ENCODE measurements around the gene TSHZ3.

Gene TSHZ3

DNA sequence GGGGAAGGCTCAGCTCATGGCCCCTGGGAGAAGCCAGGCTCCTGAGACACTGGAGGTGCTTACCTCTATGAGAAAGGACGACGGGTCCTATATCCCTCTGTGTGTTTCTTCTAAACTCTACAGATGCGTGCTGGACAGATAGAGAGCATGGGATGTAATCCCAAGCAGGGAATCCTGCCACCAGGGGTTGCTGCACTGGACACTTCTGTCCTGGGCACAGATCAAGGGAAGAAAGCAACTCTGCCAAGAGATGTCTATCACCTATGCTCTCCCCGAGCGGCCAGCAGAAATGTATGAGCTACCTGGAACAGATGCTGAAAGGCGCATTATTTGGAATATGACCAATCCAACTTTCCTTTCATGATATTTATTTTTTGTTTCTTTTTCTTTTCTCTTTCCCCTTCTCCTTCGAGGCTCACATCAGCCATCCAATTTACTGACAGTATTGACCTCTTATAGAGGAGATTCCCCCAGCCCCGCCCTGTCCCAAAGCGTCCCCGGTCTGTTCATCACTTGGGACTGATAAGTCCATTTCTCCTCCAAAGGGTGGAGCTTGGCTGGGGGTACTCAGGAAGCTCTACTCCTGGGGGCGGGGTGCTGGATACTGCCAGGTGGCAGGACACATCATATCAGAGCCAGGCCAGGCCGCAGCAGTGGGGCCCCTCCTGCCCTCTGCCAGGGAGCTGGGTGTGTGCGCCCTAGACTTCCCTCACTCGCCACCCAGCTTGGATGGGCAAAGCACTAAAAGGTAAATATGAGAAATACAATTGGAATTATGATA is 34.2 kb downstream of the TSHZ3 start:
- in situ Hi-C loops (cut with HindIII; ENCODE audit: low sequenced_read_pairs), result no loop called here

DNA sequence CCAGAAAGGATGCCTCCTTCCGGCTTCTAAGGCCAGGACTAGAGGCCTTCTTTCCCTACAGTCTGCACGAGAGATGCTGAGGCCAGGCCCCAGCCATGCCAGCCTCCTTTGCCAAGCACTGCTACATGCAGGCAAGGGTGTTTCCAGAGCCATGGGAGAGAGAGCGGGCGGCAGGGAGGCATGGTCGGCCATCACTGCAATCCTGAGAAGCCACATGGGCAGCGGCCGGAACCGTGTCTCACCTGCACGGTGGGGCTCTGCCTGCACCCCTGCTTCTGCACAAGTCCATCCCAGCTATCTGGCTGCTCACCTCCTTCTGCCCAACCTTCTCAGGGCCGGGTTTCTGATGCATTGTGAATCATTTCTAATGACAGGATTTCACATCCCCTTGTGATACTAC is 35.1 kb downstream of the TSHZ3 start:
- in situ Hi-C loops (cut with HindIII; ENCODE audit: low sequenced_read_pairs), result no loop called here

DNA sequence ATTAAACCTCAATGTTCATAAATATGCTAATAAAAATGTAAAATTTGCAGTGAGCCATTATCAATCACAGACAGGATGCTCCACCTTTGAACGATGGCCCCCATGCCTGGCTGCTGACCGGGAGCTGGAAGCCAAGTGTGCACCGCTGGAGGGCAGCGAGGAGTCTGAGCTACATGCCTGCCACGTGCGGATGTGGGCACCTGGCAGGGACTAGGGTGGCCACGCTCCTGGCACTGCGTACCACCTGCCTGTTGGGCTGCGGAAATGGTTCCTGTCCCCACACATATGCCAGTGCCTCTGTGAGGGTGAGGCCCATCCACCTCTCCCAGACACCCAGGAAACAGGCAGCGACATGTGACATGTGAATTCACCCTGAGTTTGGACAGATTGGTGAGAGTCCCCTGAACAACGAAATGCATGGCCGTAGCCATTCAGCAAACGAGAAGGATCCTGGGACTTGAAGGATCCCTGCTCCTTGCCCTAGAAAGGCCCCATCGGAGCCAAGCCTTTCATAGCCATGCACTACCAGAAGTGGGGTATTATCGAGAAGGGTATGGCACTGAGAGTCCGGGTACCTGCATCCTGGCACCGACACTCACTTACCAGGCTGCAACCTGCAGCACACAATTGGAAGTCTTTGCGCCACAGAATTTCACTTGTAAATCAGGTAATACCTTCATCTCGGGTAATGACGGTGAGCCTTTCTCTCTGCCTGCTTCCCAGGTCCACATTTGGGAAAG is 35.8 kb downstream of the TSHZ3 start:
- in situ Hi-C loops (cut with HindIII; ENCODE audit: low sequenced_read_pairs), result no loop called here

DNA sequence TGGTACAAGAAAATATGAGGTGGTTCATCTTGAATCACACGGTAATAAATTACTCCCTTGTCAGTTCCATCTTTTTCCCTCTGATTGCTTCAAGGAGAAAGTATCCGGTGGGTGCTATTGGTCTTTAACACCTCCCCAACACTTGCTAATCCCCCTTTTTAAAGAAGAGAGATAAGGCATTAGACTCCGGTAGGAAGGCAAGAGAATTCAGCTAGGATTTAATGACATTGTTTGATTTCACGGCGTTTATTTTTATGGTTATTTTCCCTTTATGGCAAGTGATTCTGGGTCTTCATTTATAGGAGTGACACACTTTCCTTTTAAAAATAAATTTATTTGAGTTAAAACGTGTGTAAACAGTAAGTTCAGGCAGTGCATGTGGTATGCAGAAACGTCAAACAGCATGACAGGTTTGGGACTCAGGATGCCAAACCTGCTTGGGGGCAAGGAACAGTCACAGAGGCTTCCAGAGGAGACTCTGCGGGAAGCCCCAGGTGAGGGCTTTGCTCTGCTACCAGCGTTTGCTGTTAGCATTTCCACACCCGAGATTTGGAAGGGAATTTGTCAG is 36.5 kb downstream of the TSHZ3 start:
- in situ Hi-C loops (cut with HindIII; ENCODE audit: low sequenced_read_pairs), result no loop called here

DNA sequence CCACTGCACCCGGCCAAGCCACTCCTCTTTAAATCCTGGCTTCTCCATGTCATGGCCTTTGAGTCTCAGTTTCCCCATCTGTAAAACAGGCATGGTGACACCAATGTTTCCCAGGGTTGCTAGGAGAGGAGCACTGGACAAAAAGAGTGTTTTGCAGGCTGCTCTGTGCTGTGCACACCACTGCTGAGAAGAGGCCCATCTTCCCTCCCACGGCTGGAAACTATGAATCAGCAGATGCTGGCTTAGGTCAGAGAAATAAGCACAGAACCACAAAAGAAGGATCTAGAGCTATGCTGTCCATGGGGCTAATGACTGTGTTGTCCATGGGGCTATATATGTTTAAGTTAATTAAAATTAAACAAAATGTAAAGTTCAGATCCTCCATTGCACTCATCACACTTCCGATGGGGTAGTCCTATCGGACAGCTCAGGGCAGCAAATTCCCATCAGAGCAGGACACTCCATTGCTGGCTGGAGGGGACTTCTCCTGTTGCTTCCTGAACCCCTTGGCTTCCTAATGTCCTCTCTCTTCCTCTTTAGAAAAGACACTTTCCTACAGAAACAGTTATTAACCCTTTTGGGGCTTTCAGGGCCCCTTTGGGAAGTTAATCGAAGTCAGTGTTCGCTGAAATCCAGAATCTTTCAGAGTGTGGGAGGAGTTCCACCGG is 37.1 kb downstream of the TSHZ3 start:
- in situ Hi-C loops (cut with HindIII; ENCODE audit: low sequenced_read_pairs), result no loop called here

DNA sequence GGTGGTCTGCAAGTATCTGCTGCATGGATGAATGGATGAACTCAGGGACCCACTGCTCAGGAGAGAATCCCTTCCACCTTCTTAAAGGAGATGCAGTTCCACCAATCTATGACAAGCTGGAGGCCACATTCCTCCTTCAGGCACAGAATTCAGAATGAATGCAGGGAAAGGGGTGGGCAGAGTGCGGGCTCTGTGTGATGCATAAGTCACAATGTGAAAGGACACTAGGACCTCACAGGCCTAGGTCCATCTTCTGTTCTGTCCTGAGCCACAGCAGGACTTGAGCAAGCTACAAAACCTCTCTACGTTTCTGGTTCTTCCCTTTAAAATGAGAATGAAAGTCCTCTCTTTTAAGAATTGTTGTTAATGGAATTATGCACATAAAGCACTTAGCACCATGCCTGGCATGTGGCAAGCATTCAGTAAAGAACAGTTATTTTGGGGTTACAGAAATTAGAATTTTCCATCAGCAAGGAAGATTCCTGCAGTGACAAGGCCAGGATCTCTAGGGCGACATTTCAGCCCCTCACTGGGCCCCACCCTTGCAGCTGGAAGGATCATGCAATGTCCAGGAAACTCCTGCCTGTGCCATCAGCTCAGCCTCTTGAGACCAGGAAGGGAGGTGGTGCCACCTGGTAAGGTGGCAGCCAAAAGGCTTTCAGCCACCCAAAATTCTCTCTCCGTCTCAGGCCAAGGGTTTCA is 38.7 kb downstream of the TSHZ3 start:
- in situ Hi-C loops (cut with HindIII; ENCODE audit: low sequenced_read_pairs), result no loop called here

DNA sequence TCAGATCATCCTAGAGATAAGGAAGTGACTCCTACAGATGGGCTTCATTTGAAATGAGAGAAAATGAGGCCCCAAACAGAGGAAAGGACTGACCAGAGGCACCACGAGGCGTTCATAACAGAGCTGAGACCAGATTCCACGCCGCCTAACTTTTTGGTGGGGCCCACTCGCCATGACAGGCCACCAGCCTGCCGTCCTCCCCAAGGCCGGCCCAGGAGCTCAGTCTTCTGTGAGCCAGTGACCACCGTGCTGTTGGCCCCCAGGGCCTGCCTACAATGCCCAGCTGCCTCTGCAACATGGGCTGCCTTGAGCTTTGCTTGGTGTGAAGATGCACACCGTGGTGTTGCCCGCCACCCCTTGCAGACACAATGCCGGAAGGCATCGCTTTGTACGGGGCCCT is 40.5 kb downstream of the TSHZ3 start:
- in situ Hi-C loops (cut with HindIII; ENCODE audit: low sequenced_read_pairs), result no loop called here

DNA sequence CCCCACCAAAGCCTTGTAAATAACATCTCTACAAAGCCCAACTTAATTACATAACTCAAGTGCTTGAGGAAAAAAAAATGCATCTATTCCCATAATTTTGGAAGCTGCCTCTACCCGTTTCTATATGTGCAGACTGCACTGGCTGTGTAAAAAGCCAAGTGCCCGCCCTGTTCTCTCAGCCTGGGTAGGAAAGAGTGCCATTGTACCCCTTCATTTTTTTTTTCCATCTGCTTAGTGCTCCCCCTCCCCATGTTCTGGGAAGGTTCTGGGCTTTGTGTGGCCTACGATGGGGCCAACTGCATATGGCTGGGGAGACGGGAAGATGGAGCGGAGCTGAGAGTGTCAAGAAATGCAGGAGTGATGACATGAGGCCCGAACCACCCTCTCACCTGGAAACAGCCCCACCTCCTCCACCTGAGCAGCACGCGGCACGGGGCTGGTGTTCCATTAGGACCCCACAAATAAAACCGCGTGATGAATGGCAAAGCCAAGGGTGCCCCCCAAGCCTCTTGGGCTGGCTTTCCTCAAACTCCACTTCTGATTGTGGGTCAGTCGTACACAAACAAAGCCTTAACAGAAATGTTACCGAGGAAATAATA is 42.1 kb downstream of the TSHZ3 start:
- in situ Hi-C loops (cut with HindIII; ENCODE audit: low sequenced_read_pairs), result no loop called here

DNA sequence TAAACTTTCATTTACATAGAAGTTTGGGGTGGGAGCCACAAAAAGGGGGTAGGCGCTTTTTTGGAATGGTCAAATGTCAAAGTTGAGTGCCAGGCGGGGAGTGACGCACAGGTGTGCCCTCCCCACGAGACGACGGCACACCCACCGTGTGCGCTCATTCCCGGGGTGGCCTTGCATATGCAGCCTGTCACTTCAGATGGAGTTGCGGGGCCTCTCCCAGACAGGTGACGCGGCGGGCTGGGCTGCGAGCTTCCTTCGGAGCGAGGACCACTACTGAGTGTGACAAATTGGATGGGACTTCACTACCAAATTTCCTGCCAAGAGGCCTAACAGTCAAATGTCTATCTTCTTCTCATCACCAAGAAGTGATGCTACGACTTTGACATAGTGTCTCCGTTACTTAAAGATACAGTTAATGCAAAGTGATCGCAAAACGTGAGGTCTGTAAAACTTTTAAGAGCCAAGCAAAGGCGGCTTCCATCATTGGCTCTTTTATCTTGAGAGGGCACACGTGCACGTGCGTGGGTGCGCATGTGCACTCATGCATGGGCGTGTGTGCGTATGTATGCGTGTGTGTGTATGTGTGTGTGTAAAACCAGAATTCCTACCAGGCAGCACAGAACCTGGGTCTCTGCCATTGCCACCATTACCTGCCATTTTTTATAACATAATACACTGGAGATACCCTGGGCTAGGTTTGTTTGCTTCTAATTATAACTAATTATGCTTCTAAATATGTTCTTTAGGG is 43.1 kb downstream of the TSHZ3 start:
- in situ Hi-C loops (cut with HindIII; ENCODE audit: low sequenced_read_pairs), result no loop called here

DNA sequence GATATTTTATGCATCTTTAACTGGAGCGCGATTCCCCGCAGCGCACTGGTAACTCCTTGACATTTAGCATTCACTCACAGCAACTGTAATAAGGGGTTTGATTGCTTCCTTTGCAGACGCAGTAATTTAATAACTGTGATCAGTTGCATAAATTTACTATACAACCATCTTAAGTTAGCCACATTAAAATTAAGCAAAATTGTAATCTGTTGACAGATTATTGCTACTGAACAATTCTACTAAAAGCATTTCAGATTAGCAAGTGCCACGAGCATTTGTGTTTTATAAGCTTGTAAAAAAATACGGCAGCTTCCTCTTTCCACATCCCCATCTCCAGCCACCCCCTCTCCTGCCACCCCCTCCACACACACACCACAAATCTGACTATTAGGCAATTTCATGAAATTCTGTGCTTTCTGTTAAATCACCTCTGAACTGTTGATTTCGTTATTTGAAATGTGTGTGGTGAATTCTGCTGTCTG is 44.4 kb downstream of the TSHZ3 start:
- in situ Hi-C loops (cut with HindIII; ENCODE audit: low sequenced_read_pairs), result no loop called here

DNA sequence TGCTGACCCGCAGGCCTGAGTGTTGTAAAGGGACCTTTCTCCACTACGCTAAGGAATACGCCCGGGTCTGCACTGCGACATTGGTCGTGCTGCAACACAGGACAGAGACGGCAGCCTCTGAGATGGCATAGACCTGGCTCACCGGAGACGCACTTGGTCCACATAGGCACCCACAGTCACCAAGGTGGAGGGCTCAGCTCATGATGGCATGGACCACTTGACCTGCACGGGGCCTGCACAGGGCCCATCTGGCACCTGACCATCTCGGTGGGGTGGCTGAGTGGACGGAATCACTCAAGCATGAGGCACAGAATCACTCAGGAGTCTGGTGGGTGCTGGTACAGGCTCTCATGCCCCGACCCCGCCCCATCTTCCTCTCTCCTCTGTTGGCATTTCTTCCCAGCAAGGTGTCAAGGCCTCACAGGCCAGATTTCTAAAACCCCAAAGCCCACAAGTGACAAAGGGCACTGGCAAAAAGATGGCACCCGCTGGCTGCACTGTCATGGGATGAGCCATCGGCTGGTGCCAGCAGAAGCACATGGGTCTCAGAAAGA is 45.9 kb downstream of the TSHZ3 start:
- in situ Hi-C loops (cut with HindIII; ENCODE audit: low sequenced_read_pairs), result no loop called here

DNA sequence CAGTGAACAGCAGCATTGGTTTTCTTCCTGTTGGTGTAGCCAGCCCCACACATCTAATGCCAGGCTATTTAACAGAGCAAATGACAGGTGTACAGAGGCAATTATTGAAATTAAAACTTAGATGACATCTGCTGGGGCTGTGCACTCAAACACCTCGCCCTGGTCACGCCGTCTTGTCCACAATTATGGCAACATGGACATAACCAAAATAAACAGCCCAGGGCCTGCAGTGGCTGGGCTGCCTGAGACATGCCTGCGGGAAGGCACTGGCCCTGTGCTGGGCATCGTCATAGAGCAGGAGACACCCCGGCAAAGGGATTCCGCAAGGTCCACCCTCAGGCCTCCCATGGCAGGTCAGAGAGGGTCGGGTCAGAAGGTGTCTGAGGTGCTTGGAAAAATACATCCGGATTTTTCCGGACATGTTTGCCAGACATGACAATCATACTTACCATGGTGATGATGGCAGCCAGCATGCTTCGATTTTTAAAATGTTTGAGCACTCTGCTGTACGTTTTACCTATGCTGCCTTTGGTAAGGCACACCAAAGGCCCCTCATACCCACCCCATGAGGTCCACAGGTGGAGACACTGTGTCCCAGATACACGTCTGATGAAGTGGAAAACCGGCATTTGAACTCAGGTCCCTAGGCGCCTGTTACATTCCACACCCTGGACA is 47.8 kb downstream of the TSHZ3 start:
- in situ Hi-C loops (cut with HindIII; ENCODE audit: low sequenced_read_pairs), result no loop called here

DNA sequence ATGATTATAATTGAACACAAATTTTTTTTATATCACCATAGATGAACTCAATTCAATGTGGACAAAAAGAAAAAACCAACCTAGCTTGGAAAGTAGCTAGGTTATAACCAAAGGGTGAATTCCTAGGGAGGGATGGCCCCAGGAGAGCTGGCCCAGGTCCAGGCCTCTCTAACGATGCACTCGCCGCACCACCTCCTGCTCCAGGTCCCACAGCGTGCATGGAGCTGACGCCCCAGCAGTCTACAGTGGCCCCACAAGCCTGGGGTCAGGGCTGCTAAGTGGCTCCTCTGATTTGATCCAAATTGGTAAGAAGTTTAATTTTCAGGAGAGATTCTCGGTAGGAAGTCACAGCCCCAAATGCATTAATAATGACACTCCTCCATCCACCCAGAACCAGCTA is 48.8 kb downstream of the TSHZ3 start:
- in situ Hi-C loops (cut with HindIII; ENCODE audit: low sequenced_read_pairs), result no loop called here

DNA sequence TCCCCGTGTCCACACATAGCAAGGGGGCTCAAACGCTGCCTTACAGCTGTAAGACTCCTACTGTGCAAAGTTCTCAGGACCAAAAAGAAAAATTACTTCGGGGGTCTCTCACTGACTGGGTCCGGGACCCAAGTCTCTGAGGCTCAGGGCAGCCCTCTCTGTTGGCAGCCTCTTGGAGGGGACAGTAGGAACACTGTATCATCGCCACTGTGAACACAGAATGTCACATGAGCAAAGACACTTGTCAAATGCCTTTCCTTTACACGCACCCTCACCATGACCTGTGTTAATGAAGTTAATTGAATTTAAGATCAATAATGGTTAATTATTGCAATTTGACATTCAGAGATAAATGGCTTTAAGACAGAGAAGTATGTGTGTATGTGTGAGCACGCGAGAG is 49.6 kb downstream of the TSHZ3 start:
- in situ Hi-C loops (cut with HindIII; ENCODE audit: low sequenced_read_pairs), result no loop called here

DNA sequence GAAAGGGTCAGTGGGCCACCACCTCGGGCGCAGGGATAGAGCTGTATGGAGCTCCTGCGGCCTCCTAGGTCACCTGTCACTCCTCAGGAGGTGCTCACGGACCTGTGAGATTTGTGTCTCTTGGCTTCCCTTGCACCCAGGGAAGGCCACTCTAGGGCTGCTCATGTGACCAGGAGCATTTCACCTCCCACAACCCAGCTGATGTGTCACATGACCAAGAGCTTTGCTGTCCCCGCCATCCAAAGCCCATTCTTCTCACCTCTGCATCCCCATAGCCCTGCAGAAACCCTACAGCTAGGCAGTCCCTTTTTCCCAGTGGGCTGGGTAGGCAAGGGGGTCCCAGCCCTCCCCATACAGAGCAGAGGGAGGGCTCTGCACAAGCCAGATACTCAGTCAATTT is 51.2 kb downstream of the TSHZ3 start:
- in situ Hi-C loops (cut with HindIII; ENCODE audit: low sequenced_read_pairs), result no loop called here

DNA sequence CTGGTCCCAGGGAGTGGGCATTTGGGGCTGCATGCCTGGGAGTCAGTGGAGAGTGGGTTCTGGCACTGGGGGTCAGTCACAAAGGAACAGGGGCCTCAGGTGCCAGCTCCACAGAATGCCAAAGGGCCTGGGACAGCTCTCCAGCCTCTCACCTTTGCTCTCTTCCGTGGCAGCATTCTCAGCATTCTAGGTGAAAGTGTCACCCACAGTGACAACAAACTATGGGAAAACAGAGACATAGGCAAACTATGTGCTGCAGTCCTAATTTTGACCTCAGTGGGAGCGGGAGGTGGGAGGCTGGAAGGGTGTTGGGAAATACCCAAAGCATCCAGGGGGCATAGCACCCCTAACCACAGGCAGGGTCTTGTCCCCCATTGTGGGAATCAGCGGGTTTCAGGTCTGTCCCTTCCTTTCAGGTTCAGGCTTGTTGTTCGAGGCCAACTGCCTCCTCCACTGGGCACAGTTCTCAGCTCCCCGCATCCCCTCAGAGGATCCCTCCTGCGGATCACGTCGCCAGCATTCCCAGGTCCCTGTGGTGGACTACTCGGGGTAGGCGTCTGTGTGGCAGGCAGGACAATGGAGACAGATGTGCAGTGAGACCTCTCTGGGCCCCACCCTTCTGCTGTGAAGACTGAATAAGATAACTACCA is 52.4 kb downstream of the TSHZ3 start:
- in situ Hi-C loops (cut with HindIII; ENCODE audit: low sequenced_read_pairs), result no loop called here

DNA sequence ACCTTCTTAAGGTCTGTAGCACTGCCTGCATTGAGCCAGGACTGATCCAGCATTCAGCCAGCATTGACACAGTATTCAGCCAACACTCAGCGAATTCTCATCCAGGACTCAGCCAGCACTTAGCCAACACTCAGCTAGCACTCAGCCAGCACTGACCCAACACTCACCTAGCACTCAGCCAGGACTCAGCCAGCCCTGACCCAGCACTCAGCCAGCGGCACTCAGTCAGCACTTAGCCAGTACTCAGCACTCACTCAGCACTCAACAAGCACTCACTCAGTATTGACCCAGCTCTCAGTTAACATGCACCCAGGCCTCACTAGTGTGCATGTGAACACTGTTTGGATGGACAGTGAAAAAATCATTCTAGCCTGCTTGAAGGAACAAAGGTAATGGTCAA is 55.0 kb downstream of the TSHZ3 start:
- in situ Hi-C loops (cut with HindIII; ENCODE audit: low sequenced_read_pairs), result no loop called here

DNA sequence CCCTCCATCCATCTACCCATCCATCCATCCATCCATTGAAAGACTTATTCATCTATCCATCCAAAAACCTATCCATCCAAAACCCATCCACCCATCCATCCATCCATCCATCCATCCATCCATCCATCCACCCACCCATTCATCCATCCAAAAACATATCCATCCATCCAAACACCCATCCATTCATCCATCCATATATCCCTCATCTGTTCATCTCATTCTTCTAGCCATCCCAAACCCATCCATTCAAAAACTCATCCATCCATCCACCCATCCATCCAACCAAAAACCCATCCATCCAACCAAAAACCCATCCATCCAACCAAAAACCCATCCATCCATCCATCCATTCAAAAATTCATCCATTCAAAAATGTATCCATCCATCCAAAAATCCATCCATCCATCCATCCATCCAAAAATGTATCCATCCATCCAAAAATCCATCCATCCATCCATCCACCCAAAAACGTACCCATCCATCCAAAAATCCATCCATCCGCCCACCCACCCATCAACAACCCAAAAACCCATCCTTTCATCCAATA is 56.5 kb downstream of the TSHZ3 start:
- in situ Hi-C loops (cut with HindIII; ENCODE audit: low sequenced_read_pairs), result no loop called here

All from endothelial cell of hepatic sinusoid (primary cell).